ENCODE data around the gene IPPK. TPM values are rescaled to one million over a fixed set of nuclear protein-coding genes. Genes with fewer than 3 reads are reported as not detected.

IPPK gene
- total RNA-seq, 2 donors from 2014 or later: 8.2 to 8.4 TPM

DNA sequence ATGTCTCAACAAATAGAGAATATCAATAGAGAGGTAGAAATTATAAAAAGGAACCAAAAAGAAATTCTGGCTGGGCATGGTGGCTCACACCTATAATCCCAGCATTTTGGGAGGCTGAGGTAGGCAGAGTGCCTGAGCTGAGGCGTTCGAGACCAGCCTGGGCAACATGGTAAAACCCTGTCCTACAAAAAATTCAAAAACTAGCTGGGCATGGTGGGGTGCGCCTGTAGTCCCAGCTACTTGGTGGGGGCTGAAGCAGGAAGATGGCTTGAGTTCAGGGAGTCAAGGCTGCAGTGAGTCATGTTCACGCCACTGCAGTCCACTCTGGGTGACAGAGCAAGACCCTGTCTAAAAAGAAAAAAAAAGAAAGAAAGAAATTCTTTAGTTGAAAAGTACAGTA, 24.9 kb downstream of the IPPK start:
- TF ChIP-seq, protein P1, sequence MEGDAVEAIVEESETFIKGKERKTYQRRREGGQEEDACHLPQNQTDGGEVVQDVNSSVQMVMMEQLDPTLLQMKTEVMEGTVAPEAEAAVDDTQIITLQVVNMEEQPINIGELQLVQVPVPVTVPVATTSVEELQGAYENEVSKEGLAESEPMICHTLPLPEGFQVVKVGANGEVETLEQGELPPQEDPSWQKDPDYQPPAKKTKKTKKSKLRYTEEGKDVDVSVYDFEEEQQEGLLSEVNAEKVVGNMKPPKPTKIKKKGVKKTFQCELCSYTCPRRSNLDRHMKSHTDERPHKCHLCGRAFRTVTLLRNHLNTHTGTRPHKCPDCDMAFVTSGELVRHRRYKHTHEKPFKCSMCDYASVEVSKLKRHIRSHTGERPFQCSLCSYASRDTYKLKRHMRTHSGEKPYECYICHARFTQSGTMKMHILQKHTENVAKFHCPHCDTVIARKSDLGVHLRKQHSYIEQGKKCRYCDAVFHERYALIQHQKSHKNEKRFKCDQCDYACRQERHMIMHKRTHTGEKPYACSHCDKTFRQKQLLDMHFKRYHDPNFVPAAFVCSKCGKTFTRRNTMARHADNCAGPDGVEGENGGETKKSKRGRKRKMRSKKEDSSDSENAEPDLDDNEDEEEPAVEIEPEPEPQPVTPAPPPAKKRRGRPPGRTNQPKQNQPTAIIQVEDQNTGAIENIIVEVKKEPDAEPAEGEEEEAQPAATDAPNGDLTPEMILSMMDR (IDR thresholded peaks at IDR 0.05): no peak
- Histone ChIP-seq H3K9ac (ENCODE audit: low read depth in 2 of 2, low read length in 2 of 2) (no peak overlapping the region), H3K36me3 (no peaks in the 10 kb centered on the region), H3K4me1 (no peaks in the 10 kb centered on the region), H3K9me3 (no peaks in the 10 kb centered on the region), H3K27ac (no peak overlapping the region), H3K4me3 (no peak overlapping the region), H3K27me3 (no peaks in the 10 kb centered on the region)
- intact Hi-C loops (cut with DNase I): loop anchor here (10.0 kb wide), 1 partner anchor 60 kb away; no protein-coding TSS in a partner anchor
- DNase-seq: no peak

DNA sequence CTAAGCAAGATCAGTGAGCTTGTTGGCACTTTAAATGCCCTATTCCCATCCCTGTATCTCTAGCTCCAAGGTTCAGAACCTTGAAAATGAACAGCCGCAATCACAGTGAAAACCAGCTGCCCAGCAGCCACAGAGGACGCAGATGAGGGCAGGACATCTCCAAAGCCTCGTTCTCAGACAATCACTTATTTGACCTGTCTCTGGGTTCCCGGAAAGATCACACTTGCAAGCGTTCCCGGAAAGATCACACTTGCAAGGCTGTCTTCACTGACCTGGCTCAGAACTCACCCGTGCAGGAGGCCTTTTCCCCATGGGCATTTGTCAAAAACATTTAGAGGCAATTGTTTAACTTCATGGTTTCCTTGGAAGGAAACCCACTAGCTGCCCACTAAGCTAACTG, 25.7 kb downstream of the IPPK start:
- Histone ChIP-seq H3K9ac (ENCODE audit: low read depth in 2 of 2, low read length in 2 of 2) (no peak overlapping the region), H3K27me3 (no peaks in the 10 kb centered on the region), H3K4me3 (no peak overlapping the region), H3K4me1 (no peaks in the 10 kb centered on the region), H3K9me3 (no peaks in the 10 kb centered on the region), H3K36me3 (no peaks in the 10 kb centered on the region), H3K27ac (no peak overlapping the region)
- TF ChIP-seq, protein P1 (IDR thresholded peaks at IDR 0.05): no peak
- no peak for DNase-seq
- intact Hi-C loops (cut with DNase I): loop anchor here (10.0 kb wide), 1 partner anchor 61 kb away; no protein-coding TSS in a partner anchor

DNA sequence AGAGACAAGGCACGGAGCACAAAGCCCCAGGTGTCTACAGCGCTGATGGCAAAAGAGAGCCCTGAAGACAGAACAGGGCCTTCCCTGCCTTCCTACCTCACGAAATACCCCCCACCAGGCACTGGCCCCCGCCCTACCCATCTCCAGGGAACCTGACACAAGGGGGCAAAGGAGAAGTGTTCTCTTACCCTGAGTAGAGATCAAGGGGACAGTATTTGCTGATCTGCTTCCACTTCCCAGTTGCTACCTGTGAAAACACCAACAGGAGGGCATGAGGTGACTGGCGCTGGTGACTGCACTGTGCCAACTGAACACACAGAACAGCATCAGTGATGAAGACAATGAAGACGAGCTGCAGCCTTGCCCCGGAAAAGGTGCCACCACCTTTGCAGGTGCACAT, 27.4 kb downstream of the IPPK start:
- Histone ChIP-seq H3K27me3 (no peaks in the 10 kb centered on the region), H3K9ac (ENCODE audit: low read depth in 2 of 2, low read length in 2 of 2) (no peak overlapping the region), H3K4me3 (no peak overlapping the region), H3K9me3 (no peaks in the 10 kb centered on the region), H3K36me3 (no peaks in the 10 kb centered on the region), H3K27ac (no peak overlapping the region), H3K4me1 (no peaks in the 10 kb centered on the region)
- TF ChIP-seq, protein P1 (IDR thresholded peaks at IDR 0.05): no peak
- intact Hi-C loops (cut with DNase I): loop anchor here (10.0 kb wide), 1 partner anchor 62 kb away; no protein-coding TSS in a partner anchor
- no peak for DNase-seq

DNA sequence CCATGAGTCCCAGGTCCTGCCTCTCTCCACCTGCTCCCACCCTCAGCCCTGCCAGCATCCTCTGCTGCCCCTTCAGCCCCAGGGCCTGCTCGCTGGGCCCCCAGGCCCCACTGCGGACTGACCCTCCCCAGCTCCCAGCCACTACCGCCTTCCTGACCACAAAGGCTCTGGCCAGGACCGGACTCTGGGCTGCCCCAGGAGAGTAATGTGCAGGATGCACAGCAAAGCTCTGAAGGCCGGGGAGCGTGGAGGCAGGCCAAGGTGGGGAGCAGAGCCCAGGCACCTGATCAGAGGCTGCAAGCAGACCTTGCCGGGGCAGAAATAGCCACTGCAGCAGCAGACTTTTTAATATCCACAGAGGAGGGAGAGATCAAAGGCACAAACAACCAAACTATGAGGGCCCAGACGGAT, 27.9 kb downstream of the IPPK start:
- Histone ChIP-seq H3K4me3 (no peak overlapping the region), H3K27me3 (no peaks in the 10 kb centered on the region), H3K36me3 (peaks cover 2% of the 10 kb centered on the region), H3K4me1 (no peaks in the 10 kb centered on the region), H3K9me3 (no peaks in the 10 kb centered on the region), H3K9ac (ENCODE audit: low read depth in 2 of 2, low read length in 2 of 2) (no peak overlapping the region), H3K27ac (no peak overlapping the region)
- TF ChIP-seq, protein P1 (IDR thresholded peaks at IDR 0.05): no peak
- intact Hi-C loops (cut with DNase I): loop anchor here (10.0 kb wide), 1 partner anchor 63 kb away; no protein-coding TSS in a partner anchor
- DNase-seq: no peak

DNA sequence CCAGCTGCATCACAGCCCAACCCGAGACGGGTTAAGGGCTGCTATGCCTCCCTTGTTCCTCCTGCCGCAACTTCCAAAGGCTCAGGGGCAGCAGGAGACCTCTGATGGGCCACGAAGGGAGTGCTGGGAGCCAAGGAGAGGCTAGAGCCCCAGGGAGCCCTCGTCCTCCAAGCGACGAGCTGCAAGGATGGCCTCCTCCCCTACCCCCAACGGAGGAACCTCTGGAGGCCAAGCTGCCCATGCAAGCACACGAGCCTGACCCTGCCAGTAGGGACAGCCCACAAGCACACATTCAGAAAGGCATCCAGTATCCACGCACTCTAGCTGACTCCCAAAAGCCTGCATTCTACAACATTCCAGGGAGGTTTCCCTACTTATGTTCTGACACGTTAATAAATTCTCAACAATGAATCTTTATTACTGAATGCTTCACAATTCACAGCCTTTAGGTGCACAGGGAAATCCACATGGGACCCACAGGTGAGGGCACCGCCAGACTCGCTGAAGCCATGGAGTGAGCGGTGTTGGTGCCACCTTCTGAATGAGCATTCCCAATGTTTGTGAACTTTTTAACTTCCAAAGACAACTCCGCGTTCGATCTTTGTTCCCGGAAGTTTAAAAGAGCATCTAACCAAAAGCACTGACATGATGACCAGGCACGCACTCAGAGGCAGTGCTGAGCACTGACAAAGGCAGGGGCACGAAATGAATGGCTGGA, 28.7 kb downstream of the IPPK start:
- Histone ChIP-seq H3K4me3 (no peak overlapping the region), H3K4me1 (no peaks in the 10 kb centered on the region), H3K9me3 (no peaks in the 10 kb centered on the region), H3K27me3 (no peaks in the 10 kb centered on the region), H3K36me3 (peaks cover 8% of the 10 kb centered on the region), H3K9ac (ENCODE audit: low read depth in 2 of 2, low read length in 2 of 2) (no peak overlapping the region), H3K27ac (no peak overlapping the region)
- intact Hi-C loops (cut with DNase I): loop anchor here (10.0 kb wide), 1 partner anchor 64 kb away; no protein-coding TSS in a partner anchor
- TF ChIP-seq, protein P1 (IDR thresholded peaks at IDR 0.05): no peak
- no peak for DNase-seq

Data from colonic mucosa (tissue), 4 donors.